Measurements from ENCODE around the gene C17orf113. TPM values are rescaled to one million over a fixed set of nuclear protein-coding genes. Genes with fewer than 3 reads are reported as not detected.

C17orf113 gene
- total and polyA plus RNA-seq, 2 of the 13 experiments (the other 11 are each of a cell fraction or from before 2014, with no cell fraction given) = 0.87 to 1.1 TPM

- TF ChIP-seq PATZ1 (CRISPR knock-in tag; IDR thresholded peaks at IDR 0.05) (peak; percentile 54; the same call in 1 of the 2 replicates), LCORL (IDR thresholded peaks at IDR 0.05) (no peak), LCORL (CRISPR knock-in tag; IDR thresholded peaks at IDR 0.05) (no peak), FOXA3 (CRISPR knock-in tag; IDR thresholded peaks at IDR 0.05) (0 out of 2 replicates have a peak, but pooled peaks have one; percentile 5), ZNF33B (CRISPR knock-in tag; IDR thresholded peaks at IDR 0.05) (0 out of 2 replicates have a peak, but pooled peaks have one; percentile 46), EP300 (IDR thresholded peaks at IDR 0.05; ENCODE audit: low read depth in 2 of 2, low read length in 2 of 2) (peak in 1 of 2 experiments; percentile 31; a peak in 1 of 4 replicates), EP300 (CRISPR knock-in tag; IDR thresholded peaks at IDR 0.05; ENCODE audit: borderline replicate concordance) (no peak), ZNF281 (CRISPR knock-in tag; IDR thresholded peaks at IDR 0.05; ENCODE audit: borderline replicate concordance) (peak; percentile 21; the same call in 1 of the 2 replicates), ZNF710 (CRISPR knock-in tag; IDR thresholded peaks at IDR 0.05; ENCODE audit: borderline replicate concordance) (peak; percentile 72; the same call in 1 of the 2 replicates), NFIB (CRISPR knock-in tag; IDR thresholded peaks at IDR 0.05; ENCODE audit: borderline replicate concordance) (no peak), ZFX (CRISPR knock-in tag; IDR thresholded peaks at IDR 0.05; ENCODE audit: low read depth) (peak; percentile 44; the same call in 1 of the 2 replicates), ZNF138 (CRISPR knock-in tag; IDR thresholded peaks at IDR 0.05; ENCODE audit: low read depth) (no peak), PITX1 (CRISPR knock-in tag; IDR thresholded peaks at IDR 0.05) (peak; percentile 31; the same call in 1 of the 2 replicates), SAP130 (CRISPR knock-in tag; IDR thresholded peaks at IDR 0.05; ENCODE audit: low read depth) (peak; percentile 25; the same call in 1 of the 2 replicates), MAFF (IDR thresholded peaks at IDR 0.05; ENCODE audit: low read depth, low read length) (no peak), ZNF251 (CRISPR knock-in tag; IDR thresholded peaks at IDR 0.05) (no peak), HDAC1 (CRISPR knock-in tag; IDR thresholded peaks at IDR 0.05) (peak; percentile 32; the same call in 1 of the 2 replicates), ZNF781 (CRISPR knock-in tag; IDR thresholded peaks at IDR 0.05; ENCODE audit: borderline replicate concordance, not compliant biosample characterization) (peak; percentile 62), ARID4A (CRISPR knock-in tag; IDR thresholded peaks at IDR 0.05; ENCODE audit: borderline replicate concordance) (peak; percentile 19; the same call in 1 of the 2 replicates)
Observed at GRCh38 chr17:42075789-42076188, 25.4 kb upstream of the C17orf113 start (continued).

Measured in HepG2 (cell line).